ENCODE measurements around the gene CCL7.

CCL7 gene

GRCh38 chr17:34311291-34311690, 41.3 kb downstream of the CCL7 start:
- H3K36me3 ChIP-seq (ENCODE audit: insufficient read depth, low read length), result no peaks in the 10 kb centered on the region
- no peak overlapping the region for H3K9ac ChIP-seq (ENCODE audit: low read depth, low read length)
- H3K4me1 ChIP-seq (ENCODE audit: insufficient read depth, low read length), result peaks cover under 1% of the 10 kb centered on the region; the same call in 1 of the 2 replicates
- no peaks in the 10 kb centered on the region for H3K9me3 ChIP-seq (ENCODE audit: control insufficient read depth, insufficient read depth, low read length)

GRCh38 chr17:34312080-34312479, 42.1 kb downstream of the CCL7 start:
- Histone ChIP-seq H3K9me3 (ENCODE audit: control insufficient read depth, insufficient read depth, low read length) (no peaks in the 10 kb centered on the region), H3K9ac (ENCODE audit: low read depth, low read length) (no peak overlapping the region), H3K36me3 (ENCODE audit: insufficient read depth, low read length) (no peaks in the 10 kb centered on the region), H3K4me1 (ENCODE audit: insufficient read depth, low read length) (no peaks in the 10 kb centered on the region)

GRCh38 chr17:34313164-34313563, 43.1 kb downstream of the CCL7 start:
- no peaks in the 10 kb centered on the region for H3K9me3 ChIP-seq (ENCODE audit: control insufficient read depth, insufficient read depth, low read length)
- no peaks in the 10 kb centered on the region for H3K4me1 ChIP-seq (ENCODE audit: insufficient read depth, low read length)
- H3K9ac ChIP-seq (ENCODE audit: low read depth, low read length), result no peak overlapping the region
- H3K36me3 ChIP-seq (ENCODE audit: insufficient read depth, low read length), result no peaks in the 10 kb centered on the region

GRCh38 chr17:34314279-34314678, 44.3 kb downstream of the CCL7 start:
- Histone ChIP-seq H3K9me3 (ENCODE audit: control insufficient read depth, insufficient read depth, low read length) (no peaks in the 10 kb centered on the region), H3K36me3 (ENCODE audit: insufficient read depth, low read length) (no peaks in the 10 kb centered on the region), H3K4me1 (ENCODE audit: insufficient read depth, low read length) (no peaks in the 10 kb centered on the region), H3K9ac (ENCODE audit: low read depth, low read length) (no peak overlapping the region)

- H3K36me3 ChIP-seq (ENCODE audit: insufficient read depth, low read length), result no peaks in the 10 kb centered on the region
- H3K4me1 ChIP-seq (ENCODE audit: insufficient read depth, low read length), result no peaks in the 10 kb centered on the region
- no peaks in the 10 kb centered on the region for H3K9me3 ChIP-seq (ENCODE audit: control insufficient read depth, insufficient read depth, low read length)
- H3K9ac ChIP-seq (ENCODE audit: low read depth, low read length), result no peak overlapping the region
These were observed 48.5 kb downstream of the CCL7 start for GRCh38 chr17:34318474-34318873.

GRCh38 chr17:34319039-34319483, 49.0 kb downstream of the CCL7 start, which contains the start of gene CCL8:
Gene CCL8, plus strand, starts transcription at chr17:34319435. Its CDS starts 67 bp downstream, at chr17:34319502.
- H3K36me3 ChIP-seq (ENCODE audit: insufficient read depth, low read length), result no peaks in the 10 kb centered on the region
- no peaks in the 10 kb centered on the region for H3K9me3 ChIP-seq (ENCODE audit: control insufficient read depth, insufficient read depth, low read length)
- H3K9ac ChIP-seq (ENCODE audit: low read depth, low read length), result no peak within 1 kb of the TSS
- no peaks in the 10 kb centered on the region for H3K4me1 ChIP-seq (ENCODE audit: insufficient read depth, low read length)
